Measurements from ENCODE around the gene ABLIM3.

DNA sequence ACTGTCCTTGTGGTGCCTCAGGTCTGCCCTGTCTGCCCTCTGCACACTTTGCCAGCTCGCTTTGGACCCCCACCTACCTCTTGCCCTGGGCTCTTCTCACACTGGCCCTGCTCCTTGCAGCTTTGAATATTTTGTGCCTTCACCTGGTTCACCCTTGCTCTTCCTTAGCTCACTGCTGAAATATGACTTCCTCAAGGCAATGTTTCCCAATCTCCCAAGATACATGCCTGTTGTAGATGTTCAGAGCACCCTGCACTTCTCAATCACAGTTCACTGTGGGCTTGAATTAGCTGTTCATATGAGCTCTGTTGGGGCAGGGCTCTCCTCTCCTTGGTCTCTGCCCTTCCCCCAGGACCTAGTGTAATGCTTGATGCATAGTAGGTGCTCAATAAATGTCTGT lies 138.4 kb downstream of the ABLIM3 start:
- no peak for TF ChIP-seq SIN3A (IDR thresholded peaks at IDR 0.05; ENCODE audit: borderline replicate concordance, insufficient read depth, low read depth, low read length)
- TF ChIP-seq, protein P1, sequence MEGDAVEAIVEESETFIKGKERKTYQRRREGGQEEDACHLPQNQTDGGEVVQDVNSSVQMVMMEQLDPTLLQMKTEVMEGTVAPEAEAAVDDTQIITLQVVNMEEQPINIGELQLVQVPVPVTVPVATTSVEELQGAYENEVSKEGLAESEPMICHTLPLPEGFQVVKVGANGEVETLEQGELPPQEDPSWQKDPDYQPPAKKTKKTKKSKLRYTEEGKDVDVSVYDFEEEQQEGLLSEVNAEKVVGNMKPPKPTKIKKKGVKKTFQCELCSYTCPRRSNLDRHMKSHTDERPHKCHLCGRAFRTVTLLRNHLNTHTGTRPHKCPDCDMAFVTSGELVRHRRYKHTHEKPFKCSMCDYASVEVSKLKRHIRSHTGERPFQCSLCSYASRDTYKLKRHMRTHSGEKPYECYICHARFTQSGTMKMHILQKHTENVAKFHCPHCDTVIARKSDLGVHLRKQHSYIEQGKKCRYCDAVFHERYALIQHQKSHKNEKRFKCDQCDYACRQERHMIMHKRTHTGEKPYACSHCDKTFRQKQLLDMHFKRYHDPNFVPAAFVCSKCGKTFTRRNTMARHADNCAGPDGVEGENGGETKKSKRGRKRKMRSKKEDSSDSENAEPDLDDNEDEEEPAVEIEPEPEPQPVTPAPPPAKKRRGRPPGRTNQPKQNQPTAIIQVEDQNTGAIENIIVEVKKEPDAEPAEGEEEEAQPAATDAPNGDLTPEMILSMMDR (IDR thresholded peaks at IDR 0.05) = no peak
- TF ChIP-seq, protein P2, sequence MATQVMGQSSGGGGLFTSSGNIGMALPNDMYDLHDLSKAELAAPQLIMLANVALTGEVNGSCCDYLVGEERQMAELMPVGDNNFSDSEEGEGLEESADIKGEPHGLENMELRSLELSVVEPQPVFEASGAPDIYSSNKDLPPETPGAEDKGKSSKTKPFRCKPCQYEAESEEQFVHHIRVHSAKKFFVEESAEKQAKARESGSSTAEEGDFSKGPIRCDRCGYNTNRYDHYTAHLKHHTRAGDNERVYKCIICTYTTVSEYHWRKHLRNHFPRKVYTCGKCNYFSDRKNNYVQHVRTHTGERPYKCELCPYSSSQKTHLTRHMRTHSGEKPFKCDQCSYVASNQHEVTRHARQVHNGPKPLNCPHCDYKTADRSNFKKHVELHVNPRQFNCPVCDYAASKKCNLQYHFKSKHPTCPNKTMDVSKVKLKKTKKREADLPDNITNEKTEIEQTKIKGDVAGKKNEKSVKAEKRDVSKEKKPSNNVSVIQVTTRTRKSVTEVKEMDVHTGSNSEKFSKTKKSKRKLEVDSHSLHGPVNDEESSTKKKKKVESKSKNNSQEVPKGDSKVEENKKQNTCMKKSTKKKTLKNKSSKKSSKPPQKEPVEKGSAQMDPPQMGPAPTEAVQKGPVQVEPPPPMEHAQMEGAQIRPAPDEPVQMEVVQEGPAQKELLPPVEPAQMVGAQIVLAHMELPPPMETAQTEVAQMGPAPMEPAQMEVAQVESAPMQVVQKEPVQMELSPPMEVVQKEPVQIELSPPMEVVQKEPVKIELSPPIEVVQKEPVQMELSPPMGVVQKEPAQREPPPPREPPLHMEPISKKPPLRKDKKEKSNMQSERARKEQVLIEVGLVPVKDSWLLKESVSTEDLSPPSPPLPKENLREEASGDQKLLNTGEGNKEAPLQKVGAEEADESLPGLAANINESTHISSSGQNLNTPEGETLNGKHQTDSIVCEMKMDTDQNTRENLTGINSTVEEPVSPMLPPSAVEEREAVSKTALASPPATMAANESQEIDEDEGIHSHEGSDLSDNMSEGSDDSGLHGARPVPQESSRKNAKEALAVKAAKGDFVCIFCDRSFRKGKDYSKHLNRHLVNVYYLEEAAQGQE (IDR thresholded peaks at IDR 0.05; ENCODE audit: insufficient read depth in 1 of 2, low read depth in 2 of 2, low read length in 1 of 2) = no peak

Measured in Panc1 (cell line).